DND-41 (cell line): ENCODE data around the gene SMPD4.
"Not testable (repeated sequence)": the region's sequence is repeated elsewhere in the genome, so short reads cannot be mapped to it uniquely, and the experiment has no call there.

Source experiments
- CTCF ChIP-seq: IDR thresholded peaks from 2 replicates; pipeline ENCODE4 v1.5.1; 2012; ENCODE audit warnings: borderline replicate concordance, low read length, moderate library complexity, mild to moderate bottlenecking; ENCODE audit not compliant: poor library complexity, severe bottlenecking; ENCODE audit errors: extremely low read depth
- EZH2 ChIP-seq: IDR thresholded peaks from 3 replicates; pipeline ENCODE4 v1.6.1; 2012; ENCODE audit warnings: borderline replicate concordance, low read depth, mild to moderate bottlenecking, moderate library complexity, low read length, inconsistent platforms; ENCODE audit not compliant: severe bottlenecking

- TF ChIP-seq EZH2, CTCF: not testable (repeated sequence)
Measured at GRCh38 chr2:130152136-130152815, 29.1 kb downstream of the SMPD4 start.
